ENCODE results near the gene BMX. TPM values are rescaled to one million over a fixed set of nuclear protein-coding genes. Genes with fewer than 3 reads are reported as not detected.

Gene BMX
- total and polyA plus RNA-seq, 10 of the 15 experiments (the other 5 are each of a cell fraction or from before 2014, with no cell fraction given) = not detected

GRCh38 chrX:15465896-15466651 lies 34.5 kb upstream of the BMX start:
- TF ChIP-seq GABPA (IDR thresholded peaks at IDR 0.05; ENCODE audit: low read depth) = no peak
- TF ChIP-seq SMC3 (IDR thresholded peaks at IDR 0.05; ENCODE audit: borderline replicate concordance, low read length) = 0 out of 2 replicates have a peak, but pooled peaks have one; percentile 11
- TF ChIP-seq CTCF (IDR thresholded peaks at IDR 0.05 in 2 of 3, conservative IDR thresholded peaks at IDR 0.05 in 1 of 3; ENCODE audit: control insufficient read depth in 2 of 3, extremely low read depth in 1 of 3, insufficient read depth in 1 of 3, low read depth in 3 of 3, low read length in 3 of 3) = 0 out of 6 replicates have a peak, but pooled peaks of 1 of the 3 experiments have one; percentile 25
- in situ Hi-C loops (cut with MboI) = loop anchor here (5.0 kb wide), 1 partner anchor 119 kb away; no protein-coding TSS in a partner anchor
- WGBS (ENCODE audit: insufficient coverage, insufficient replicate concordance, low lambda C conversion rate, missing lambda C conversion rate) = 41% methylated on average over 9 of the region's 9 CpGs

More at GRCh38 chrX:15465896-15466651, 34.5 kb upstream of the BMX start:
- Histone ChIP-seq H3K4me3 (no peak overlapping the region), H3K4me1 (ENCODE audit: control insufficient read depth, insufficient read depth, low read length) (no peaks in the 10 kb centered on the region), H3K9me3 (replicated peaks; ENCODE audit: control insufficient read depth, insufficient read depth, low read length) (no peaks in the 10 kb centered on the region), H3K27ac (ENCODE audit: control insufficient read depth, insufficient read depth) (no peak overlapping the region), H2AFZ (ENCODE audit: control insufficient read depth, low read depth, low read length) (no peak overlapping the region), H3K79me2 (ENCODE audit: control insufficient read depth, insufficient read depth, low read length) (no peaks in the 10 kb centered on the region), H3K36me3 (ENCODE audit: control insufficient read depth in 2 of 2, insufficient read depth in 2 of 2, low read length in 1 of 2) (no peaks in the 10 kb centered on the region), H3K4me2 (ENCODE audit: control insufficient read depth, insufficient read depth) (no peak overlapping the region), H4K20me1 (ENCODE audit: control insufficient read depth, insufficient read depth) (no peaks in the 10 kb centered on the region), H3K27me3 (replicated peaks in 1 of 2; ENCODE audit: control insufficient read depth in 2 of 2, insufficient read depth in 2 of 2, low read length in 1 of 2) (no peaks in the 10 kb centered on the region; a peak in 1 of 4 replicates), H3K9ac (ENCODE audit: control insufficient read depth, insufficient read depth, low read length) (no peak overlapping the region)
- ChIA-PET POLR2A (no interaction called here), CTCF (interaction anchor here (0.6 to 7.2 kb wide), 15 partner anchors 8 to 1422 kb away, joined by 3 to 200 read pairs (median 4); partner anchors contain the start of genes BMX and VEGFD), SMC1A (ENCODE audit: uncharacterized antibody, unreplicated experiment) (interaction anchor here (1.0 to 4.6 kb wide), 8 partner anchors 9 to 166 kb away, joined by 3 to 62 read pairs (median 9); partner anchors contain the start of genes PIR and VEGFD), RAD21 (ENCODE audit: unreplicated experiment) (interaction anchor here (0.9 to 6.6 kb wide), 6 partner anchors 9 to 130 kb away, joined by 3 to 71 read pairs (median 4); no protein-coding TSS in a partner anchor)
- intact Hi-C loops (cut with micrococcal nuclease; ENCODE audit: unreplicated experiment) = loop anchor here (5.0 kb wide), 1 partner anchor 1429 kb away; no protein-coding TSS in a partner anchor
- BruUV-seq (replicated peaks) = no TSS peak
- DNase-seq (ENCODE audit: low read depth, low spot score) (no peak), FAIRE-seq (no peak), ATAC-seq (peak; percentile 51)
